Loucy (cell line): ENCODE data around the gene UGT1A6.

ENCODE experiments used
- CTCF ChIP-seq: fragments of 200-600 bp; sonication (generic); conservative IDR thresholded peaks from 2 replicates; pipeline ENCODE4 v1.5.1; 2014; ENCODE audit warnings: mild to moderate bottlenecking, antibody characterized with exemption, low read length
- EZH2phosphoT487 ChIP-seq: fragments of 200-600 bp; IDR thresholded peaks from 2 replicates; pipeline ENCODE4 v1.6.1; 2018; ENCODE audit warnings: antibody characterized with exemption, mild to moderate bottlenecking, moderate library complexity, borderline replicate concordance

- TF ChIP-seq EZH2phosphoT487 (no peak), CTCF (no peak)
These were observed 8.1 kb upstream of the UGT1A6 start for GRCh38 chr2:233684640-233685039.
